T-helper 1 cell treated with Interleukin-12 subunit alpha and Interleukin-12 subunit beta and Interleukin-4 antibody, amounts not matched to agents 30 μg/mL and 1 μg/mL, for 36 hours (primary cell): ENCODE results near the gene ARHGAP25.

Experiments
- H3K27ac Mint-ChIP-seq: one replicate; pipeline ENCODE4 v1.8.0; 2021; ENCODE audit warnings: mild to moderate bottlenecking, mixed read lengths
- H3K27me3 Mint-ChIP-seq: one replicate; pipeline ENCODE4 v1.8.0; 2021; ENCODE audit warnings: low read depth, mixed read lengths
- H3K36me3 Mint-ChIP-seq: one replicate; pipeline ENCODE4 v1.8.0; 2021; ENCODE audit warnings: low read depth, mixed read lengths
- H3K4me1 Mint-ChIP-seq: one replicate; pipeline ENCODE4 v1.8.0; 2021; ENCODE audit warnings: low read depth, mixed read lengths
- H3K4me3 Mint-ChIP-seq: one replicate; pipeline ENCODE4 v1.8.0; 2021; ENCODE audit warnings: mild to moderate bottlenecking, moderate library complexity, mixed read lengths
- H3K9me3 Mint-ChIP-seq: one replicate; pipeline ENCODE4 v1.8.0; 2021; ENCODE audit warnings: mixed read lengths

ARHGAP25 gene

GRCh38 chr2:68870215-68870614 is 135.6 kb downstream of the ARHGAP25 start:
- Mint-ChIP-seq H3K27me3 (peaks cover 12% of the 10 kb centered on the region), H3K4me1 (no peaks in the 10 kb centered on the region), H3K36me3 (no peaks in the 10 kb centered on the region), H3K27ac (no peak overlapping the region), H3K9me3 (peaks cover 6% of the 10 kb centered on the region), H3K4me3 (no peak overlapping the region)

GRCh38 chr2:68871159-68871764 is 136.7 kb downstream of the ARHGAP25 start, which contains the start of gene BMP10:
BMP10 (minus strand) TSS chr2:68871397; CDS start chr2:68871358, 39 bp downstream.
- Mint-ChIP-seq H3K27me3 (peaks cover 19% of the 10 kb centered on the region), H3K4me1 (no peaks in the 10 kb centered on the region), H3K4me3 (no peak within 1 kb of the TSS), H3K9me3 (peaks cover 6% of the 10 kb centered on the region), H3K36me3 (no peaks in the 10 kb centered on the region), H3K27ac (no peak within 1 kb of the TSS)
